ENCODE data around the gene ADGRV1. TPM values are rescaled to one million over a fixed set of nuclear protein-coding genes. Genes with fewer than 3 reads are reported as not detected.

The ADGRV1 gene
- total RNA-seq, 5 donors from 2014 or later (not counting 1 experiment from before 2014, with no cell fraction given) = 0.68 to 1.6 (median 1.2) TPM; not detected in 1

GRCh38 chr5:90899014-90899604 is 340.5 kb downstream of the ADGRV1 start:
- H3K27ac ChIP-seq (ENCODE audit: low read length) = no peak overlapping the region
- H3K27me3 ChIP-seq (replicated peaks in 1 of 2; ENCODE audit: control insufficient read depth in 2 of 2, extremely low read depth in 1 of 2, insufficient read depth in 2 of 2, low read length in 1 of 2) = no peaks in the 10 kb centered on the region
- H3K27me3 Mint-ChIP-seq = no peaks in the 10 kb centered on the region
- H3K4me3 ChIP-seq (ENCODE audit: control insufficient read depth in 1 of 2, extremely low read depth in 1 of 2, low read length in 1 of 2) = no peak overlapping the region
- POLR2A ChIA-PET = no interaction called here
- CTCF ChIA-PET = no interaction called here
- no peaks in the 10 kb centered on the region for H3K4me1 Mint-ChIP-seq
- H3K4me3 Mint-ChIP-seq = no peak overlapping the region
- ATAC-seq (replicated peaks in 1 of 4) (no peak), DNase-seq (no peak)
- no peaks in the 10 kb centered on the region for H3K4me1 ChIP-seq (ENCODE audit: control insufficient read depth in 1 of 2, extremely low read depth in 1 of 2, insufficient read depth in 2 of 2, low read length in 2 of 2)
- H3K9me3 Mint-ChIP-seq = no peaks in the 10 kb centered on the region
- no peak overlapping the region for H3K27ac Mint-ChIP-seq
- no peaks in the 10 kb centered on the region for H3K36me3 Mint-ChIP-seq
- WGBS (ENCODE audit: insufficient coverage) = 81% methylated on average over 2 of the region's 2 CpGs
- H3K36me3 ChIP-seq (ENCODE audit: control insufficient read depth in 2 of 2, extremely low read depth in 1 of 2, insufficient read depth in 1 of 2, low read length in 1 of 2) = no peaks in the 10 kb centered on the region
- no peaks in the 10 kb centered on the region for H3K9me3 ChIP-seq

GRCh38 chr5:90901261-90901660 is 342.7 kb downstream of the ADGRV1 start:
- POLR2A ChIA-PET = no interaction called here
- H3K36me3 Mint-ChIP-seq = no peaks in the 10 kb centered on the region

GRCh38 chr5:90902170-90902569 is 343.6 kb downstream of the ADGRV1 start:
- DNase-seq (no peak), ATAC-seq (replicated peaks in 1 of 4) (no peak)
- Histone ChIP-seq H3K4me1 (ENCODE audit: control insufficient read depth in 1 of 2, extremely low read depth in 1 of 2, insufficient read depth in 2 of 2, low read length in 2 of 2) (no peaks in the 10 kb centered on the region), H3K27me3 (replicated peaks in 1 of 2; ENCODE audit: control insufficient read depth in 2 of 2, extremely low read depth in 1 of 2, insufficient read depth in 2 of 2, low read length in 1 of 2) (no peaks in the 10 kb centered on the region), H3K4me3 (ENCODE audit: control insufficient read depth in 1 of 2, extremely low read depth in 1 of 2, low read length in 1 of 2) (no peak overlapping the region), H3K27ac (ENCODE audit: low read length) (no peak overlapping the region), H3K36me3 (ENCODE audit: control insufficient read depth in 2 of 2, extremely low read depth in 1 of 2, insufficient read depth in 1 of 2, low read length in 1 of 2) (no peaks in the 10 kb centered on the region), H3K9me3 (no peaks in the 10 kb centered on the region)
- Mint-ChIP-seq H3K9me3 (no peaks in the 10 kb centered on the region), H3K36me3 (no peaks in the 10 kb centered on the region), H3K4me3 (no peak overlapping the region), H3K27ac (no peak overlapping the region), H3K27me3 (no peaks in the 10 kb centered on the region), H3K4me1 (no peaks in the 10 kb centered on the region)
- WGBS (ENCODE audit: insufficient coverage) = no CpG with 5 or more reads among the region's 4 CpGs
- ChIA-PET CTCF (interaction anchor here in 1 of 2 donors (1.4 kb wide), 1 partner anchor 39 kb away, joined by 3 read pairs; no protein-coding TSS in a partner anchor), POLR2A (no interaction called here)

More at GRCh38 chr5:90901261-90901660, 342.7 kb downstream of the ADGRV1 start:
- Histone ChIP-seq H3K27ac (ENCODE audit: low read length) (no peak overlapping the region), H3K36me3 (ENCODE audit: control insufficient read depth in 2 of 2, extremely low read depth in 1 of 2, insufficient read depth in 1 of 2, low read length in 1 of 2) (no peaks in the 10 kb centered on the region), H3K27me3 (replicated peaks in 1 of 2; ENCODE audit: control insufficient read depth in 2 of 2, extremely low read depth in 1 of 2, insufficient read depth in 2 of 2, low read length in 1 of 2) (no peaks in the 10 kb centered on the region), H3K9me3 (no peaks in the 10 kb centered on the region), H3K4me1 (ENCODE audit: control insufficient read depth in 1 of 2, extremely low read depth in 1 of 2, insufficient read depth in 2 of 2, low read length in 2 of 2) (no peaks in the 10 kb centered on the region), H3K4me3 (ENCODE audit: control insufficient read depth in 1 of 2, extremely low read depth in 1 of 2, low read length in 1 of 2) (no peak overlapping the region)
- DNase-seq = no peak
- H3K4me3 Mint-ChIP-seq = no peak overlapping the region
- ATAC-seq (replicated peaks in 1 of 4) = no peak
- CTCF ChIA-PET = interaction anchor here in 1 of 2 donors (1.4 kb wide), 1 partner anchor 38 kb away, joined by 3 read pairs; no protein-coding TSS in a partner anchor
- H3K4me1 Mint-ChIP-seq = no peaks in the 10 kb centered on the region
- H3K27ac Mint-ChIP-seq = no peak overlapping the region
- H3K9me3 Mint-ChIP-seq = no peaks in the 10 kb centered on the region
- no peaks in the 10 kb centered on the region for H3K27me3 Mint-ChIP-seq

DNA sequence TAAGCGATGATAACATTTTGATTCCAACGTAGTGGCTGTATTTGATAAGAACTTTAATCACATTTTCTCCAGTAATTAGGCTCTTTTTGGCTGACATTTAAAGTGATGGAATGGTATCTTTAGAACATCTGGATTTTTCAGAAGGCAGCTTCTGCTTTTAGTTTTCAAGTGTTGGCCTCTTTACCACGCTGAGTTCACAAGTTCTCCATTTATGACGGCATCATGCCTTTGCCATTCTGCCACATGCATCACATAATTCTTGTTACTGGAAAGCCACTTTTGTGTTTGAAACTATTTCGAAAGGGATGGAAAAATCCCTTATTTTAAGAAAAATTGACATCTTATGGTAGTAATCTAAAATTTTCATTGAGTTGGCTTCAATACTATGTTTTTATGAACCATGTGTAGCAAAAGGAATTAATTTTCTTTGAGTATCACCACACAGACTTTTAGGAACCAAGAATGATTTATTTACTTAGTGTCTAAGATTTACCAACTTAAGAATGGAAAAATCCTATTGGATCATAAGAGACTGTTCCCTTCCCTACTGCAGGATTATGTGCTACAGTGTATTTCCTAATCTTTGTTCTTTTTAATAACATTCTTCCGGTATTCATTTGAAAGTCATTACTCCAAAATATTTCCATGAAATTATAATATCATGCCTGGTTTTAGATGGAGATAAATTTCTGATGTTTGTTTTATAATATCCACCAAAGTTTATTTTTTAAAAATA is 344.2 kb downstream of the ADGRV1 start:
- H3K27me3 Mint-ChIP-seq = peaks cover 0 to 3% of the 10 kb centered on the region in 2 donors
- ChIA-PET POLR2A (no interaction called here), CTCF (no interaction called here)
- no peaks in the 10 kb centered on the region for H3K4me1 Mint-ChIP-seq
- WGBS (ENCODE audit: insufficient coverage) = no CpG with 5 or more reads among the region's 6 CpGs
- Histone ChIP-seq H3K27me3 (replicated peaks in 1 of 2; ENCODE audit: control insufficient read depth in 2 of 2, extremely low read depth in 1 of 2, insufficient read depth in 2 of 2, low read length in 1 of 2) (no peaks in the 10 kb centered on the region), H3K36me3 (ENCODE audit: control insufficient read depth in 2 of 2, extremely low read depth in 1 of 2, insufficient read depth in 1 of 2, low read length in 1 of 2) (no peaks in the 10 kb centered on the region), H3K27ac (ENCODE audit: low read length) (no peak overlapping the region), H3K4me3 (ENCODE audit: control insufficient read depth in 1 of 2, extremely low read depth in 1 of 2, low read length in 1 of 2) (no peak overlapping the region), H3K9me3 (no peaks in the 10 kb centered on the region), H3K4me1 (ENCODE audit: control insufficient read depth in 1 of 2, extremely low read depth in 1 of 2, insufficient read depth in 2 of 2, low read length in 2 of 2) (no peaks in the 10 kb centered on the region)
- no peaks in the 10 kb centered on the region for H3K9me3 Mint-ChIP-seq
- no peak for ATAC-seq (replicated peaks in 1 of 4)
- H3K36me3 Mint-ChIP-seq = no peaks in the 10 kb centered on the region
- H3K27ac Mint-ChIP-seq = no peak overlapping the region
- no peak for DNase-seq
- H3K4me3 Mint-ChIP-seq = no peak overlapping the region

DNA sequence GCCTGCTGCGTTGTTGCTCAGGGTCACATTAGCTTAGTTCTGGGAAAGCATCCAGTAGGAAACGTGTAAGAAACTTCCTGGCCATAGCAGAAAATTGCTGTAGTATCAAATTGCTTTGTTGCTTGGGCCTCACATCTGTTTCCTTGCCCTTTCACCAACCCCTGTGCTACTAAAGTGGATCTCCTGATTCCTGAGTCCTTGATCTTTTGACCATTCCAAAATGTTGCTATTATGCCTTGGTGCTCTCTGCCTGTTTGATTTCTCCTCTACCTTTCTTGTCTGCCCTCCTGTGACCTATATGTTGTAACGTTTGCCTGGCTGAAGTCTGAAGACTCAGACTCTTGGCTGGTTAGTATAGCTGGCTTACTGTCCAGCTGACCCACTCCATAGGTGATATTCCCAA is 350.5 kb downstream of the ADGRV1 start:
- POLR2A ChIA-PET = no interaction called here
- Mint-ChIP-seq H3K27ac (no peak overlapping the region), H3K4me1 (no peaks in the 10 kb centered on the region), H3K36me3 (no peaks in the 10 kb centered on the region), H3K4me3 (no peak overlapping the region), H3K9me3 (no peaks in the 10 kb centered on the region), H3K27me3 (peaks cover 0 to 3% of the 10 kb centered on the region in 2 donors)
- no peak for ATAC-seq (replicated peaks in 1 of 4)
- Histone ChIP-seq H3K9me3 (no peaks in the 10 kb centered on the region), H3K36me3 (ENCODE audit: control insufficient read depth in 2 of 2, extremely low read depth in 1 of 2, insufficient read depth in 1 of 2, low read length in 1 of 2) (no peaks in the 10 kb centered on the region), H3K27me3 (replicated peaks in 1 of 2; ENCODE audit: control insufficient read depth in 2 of 2, extremely low read depth in 1 of 2, insufficient read depth in 2 of 2, low read length in 1 of 2) (no peaks in the 10 kb centered on the region), H3K27ac (ENCODE audit: low read length) (no peak overlapping the region), H3K4me1 (ENCODE audit: control insufficient read depth in 1 of 2, extremely low read depth in 1 of 2, insufficient read depth in 2 of 2, low read length in 2 of 2) (no peaks in the 10 kb centered on the region), H3K4me3 (ENCODE audit: control insufficient read depth in 1 of 2, extremely low read depth in 1 of 2, low read length in 1 of 2) (no peak overlapping the region)
- CTCF ChIA-PET = no interaction called here
- WGBS (ENCODE audit: insufficient coverage) = no CpG with 5 or more reads among the region's 3 CpGs
- no peak for DNase-seq

DNA sequence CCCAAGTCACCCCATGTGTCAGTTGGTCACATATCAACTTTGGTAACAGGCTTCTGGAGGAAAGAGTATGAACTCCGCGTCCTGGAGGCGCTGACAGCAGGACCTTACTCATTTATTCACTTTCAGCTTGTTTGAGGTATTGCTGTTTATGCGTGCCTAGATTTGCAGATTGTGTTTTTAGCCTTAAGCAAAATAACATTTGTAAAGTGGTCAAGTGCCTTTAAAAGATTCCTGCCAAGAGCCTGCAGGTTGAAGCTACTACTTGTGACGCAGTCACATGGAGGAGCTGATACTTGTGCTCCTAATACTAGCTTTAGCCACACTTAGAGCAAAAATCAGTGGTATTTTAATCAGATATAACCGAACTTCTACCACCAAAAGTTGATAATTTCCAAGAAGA is 351.3 kb downstream of the ADGRV1 start:
- CTCF ChIA-PET = interaction anchor here in 1 of 2 donors (0.5 kb wide), 1 partner anchor 239 kb away, joined by 7 read pairs; no protein-coding TSS in a partner anchor
- POLR2A ChIA-PET = no interaction called here
- Histone ChIP-seq H3K4me3 (ENCODE audit: control insufficient read depth in 1 of 2, extremely low read depth in 1 of 2, low read length in 1 of 2) (no peak overlapping the region), H3K36me3 (ENCODE audit: control insufficient read depth in 2 of 2, extremely low read depth in 1 of 2, insufficient read depth in 1 of 2, low read length in 1 of 2) (no peaks in the 10 kb centered on the region), H3K27ac (ENCODE audit: low read length) (no peak overlapping the region), H3K27me3 (replicated peaks in 1 of 2; ENCODE audit: control insufficient read depth in 2 of 2, extremely low read depth in 1 of 2, insufficient read depth in 2 of 2, low read length in 1 of 2) (no peaks in the 10 kb centered on the region), H3K4me1 (ENCODE audit: control insufficient read depth in 1 of 2, extremely low read depth in 1 of 2, insufficient read depth in 2 of 2, low read length in 2 of 2) (no peaks in the 10 kb centered on the region), H3K9me3 (no peaks in the 10 kb centered on the region)
- DNase-seq (no peak), ATAC-seq (replicated peaks in 1 of 4) (no peak)
- no peaks in the 10 kb centered on the region for H3K4me1 Mint-ChIP-seq
- 50% methylated on average over 1 of the region's 6 CpGs for WGBS (ENCODE audit: insufficient coverage)
- H3K9me3 Mint-ChIP-seq = no peaks in the 10 kb centered on the region
- no peaks in the 10 kb centered on the region for H3K36me3 Mint-ChIP-seq
- H3K27ac Mint-ChIP-seq = no peak overlapping the region
- peaks cover 0 to 3% of the 10 kb centered on the region in 2 donors for H3K27me3 Mint-ChIP-seq
- H3K4me3 Mint-ChIP-seq = no peak overlapping the region
